Neuronal stem cell (in vitro differentiated cells): ENCODE data around the gene MTO1.
"Not testable (repeated sequence)": the region's sequence is repeated elsewhere in the genome, so short reads cannot be mapped to it uniquely, and the experiment has no call there.

Source experiments
- DNase-seq: peaks from one replicate; pipeline ENCODE4 v3.0.0-alpha.2; 2013; ENCODE audit warnings: low spot score
- H2AFZ ChIP-seq: one replicate; pipeline ENCODE4 v1.6.1; 2013; ENCODE audit warnings: mild to moderate bottlenecking, low read length, inconsistent platforms
- H2AK5ac ChIP-seq: 2 replicates; pipeline ENCODE4 v1.6.1; 2013; ENCODE audit warnings: low read depth, mild to moderate bottlenecking, inconsistent platforms, low read length, moderate library complexity, mixed read lengths
- H2BK120ac ChIP-seq: 2 replicates; pipeline ENCODE4 v1.6.1; 2013; ENCODE audit warnings: low read depth, mild to moderate bottlenecking, inconsistent platforms, low read length, moderate library complexity, mixed read lengths
- H2BK12ac ChIP-seq: one replicate; pipeline ENCODE4 v1.6.1; 2013; ENCODE audit warnings: low read length, inconsistent platforms
- H2BK15ac ChIP-seq: 2 replicates; pipeline ENCODE4 v1.6.1; 2013; ENCODE audit warnings: mild to moderate bottlenecking, low read length, inconsistent platforms, mixed read lengths
- H2BK5ac ChIP-seq: one replicate; pipeline ENCODE4 v1.6.1; 2013; ENCODE audit warnings: inconsistent platforms, mild to moderate bottlenecking, low read length, moderate library complexity
- H3K14ac ChIP-seq: one replicate; pipeline ENCODE4 v1.6.1; 2013; ENCODE audit warnings: low read length, inconsistent platforms
- H3K18ac ChIP-seq: 2 replicates; pipeline ENCODE4 v1.6.1; 2013; ENCODE audit warnings: low read length, inconsistent platforms
- H3K23ac ChIP-seq: 2 replicates; pipeline ENCODE4 v1.6.1; 2013; ENCODE audit warnings: low read depth, mild to moderate bottlenecking, mixed read lengths, low read length, inconsistent platforms; ENCODE audit not compliant: poor library complexity
- H3K27ac ChIP-seq: replicated peaks from 3 replicates; pipeline ENCODE4 v1.5.1; 2013; ENCODE audit warnings: low read length, inconsistent platforms
- H3K27me3 ChIP-seq, 3 experiments: 2 replicates each; pipeline ENCODE4 v1.6.1; 2013; ENCODE audit warnings: low read length in 3 of 3, mild to moderate bottlenecking in 2 of 3, inconsistent platforms in 1 of 3, low read depth in 1 of 3, mixed read lengths in 1 of 3, moderate library complexity in 1 of 3; ENCODE audit not compliant: control insufficient read depth in 3 of 3, insufficient read depth in 3 of 3
- H3K36me3 ChIP-seq, 2 donors: replicated peaks in 1 of 2; 2 replicates each; pipeline ENCODE4 v1.6.1; 2013; ENCODE audit warnings: low read length in 2 of 2; ENCODE audit not compliant: control insufficient read depth in 2 of 2, insufficient read depth in 2 of 2
- H3K4ac ChIP-seq: 2 replicates; pipeline ENCODE4 v1.6.1; 2013; ENCODE audit warnings: inconsistent platforms, mild to moderate bottlenecking, low read length, moderate library complexity
- H3K4me1 ChIP-seq, 2 donors: 1 replicate in 1 of 2; 2 replicates in 1 of 2; pipeline ENCODE4 v1.6.1; 2013; ENCODE audit warnings: low read length in 2 of 2, low read depth in 1 of 2; ENCODE audit not compliant: control insufficient read depth in 2 of 2, insufficient read depth in 1 of 2
- H3K4me2 ChIP-seq: one replicate; pipeline ENCODE4 v1.6.1; 2013; ENCODE audit warnings: mild to moderate bottlenecking, low read length, inconsistent platforms; ENCODE audit not compliant: insufficient read depth, poor library complexity, severe bottlenecking
- H3K4me3 ChIP-seq, 2 donors: 2 replicates each; pipeline ENCODE4 v1.5.1; 2013; ENCODE audit warnings: low read length in 2 of 2, mild to moderate bottlenecking in 2 of 2, inconsistent platforms in 1 of 2, moderate library complexity in 1 of 2
- H3K79me1 ChIP-seq: one replicate; pipeline ENCODE4 v1.6.1; 2013; ENCODE audit warnings: low read depth, mild to moderate bottlenecking, inconsistent platforms, low read length, moderate library complexity
- H3K9ac ChIP-seq: one replicate; pipeline ENCODE4 v1.6.1; 2013; ENCODE audit warnings: mild to moderate bottlenecking, low read depth, low read length, inconsistent platforms; ENCODE audit not compliant: poor library complexity
- H3K9me3 ChIP-seq, 2 donors: replicated peaks in 1 of 2; 2 replicates each; pipeline versions ENCODE3 to v1.6.1; 2013; ENCODE audit warnings: low read length in 2 of 2, mild to moderate bottlenecking in 2 of 2, inconsistent platforms in 1 of 2, low read depth in 1 of 2, mixed read lengths in 1 of 2, moderate library complexity in 1 of 2; ENCODE audit not compliant: control insufficient read depth in 2 of 2, insufficient read depth in 1 of 2
- H4K8ac ChIP-seq: one replicate; pipeline ENCODE4 v1.6.1; 2013; ENCODE audit warnings: low read depth, mild to moderate bottlenecking, inconsistent platforms, low read length, moderate library complexity
- H4K91ac ChIP-seq: one replicate; pipeline ENCODE4 v1.6.1; 2013; ENCODE audit warnings: low read length, low read depth, mild to moderate bottlenecking, inconsistent platforms; ENCODE audit not compliant: poor library complexity
- WGBS, 2 donors: extraction: QIAGEN DNeasy Blood & Tissue Kit; methylation state at CpG; one replicate each; pipeline ENCODE4 v1.1.7; 2013; ENCODE audit warnings: missing lambda C conversion rate in 2 of 2, mixed read lengths in 1 of 2; ENCODE audit not compliant: insufficient read length in 2 of 2, insufficient replicate concordance in 1 of 2; ENCODE audit errors: extremely low coverage in 2 of 2; 5-methylcytosine and 5-hydroxymethylcytosine counted together

The MTO1 gene

GRCh38 chr6:73537677-73538076 lies 76.1 kb downstream of the MTO1 start:
- Histone ChIP-seq H2BK5ac (no peak overlapping the region), H3K4ac (no peak overlapping the region), H3K4me2 (no peak overlapping the region), H3K79me1 (no peaks in the 10 kb centered on the region), H3K14ac (no peak overlapping the region), H3K4me1 (no peaks in the 10 kb centered on the region), H3K27me3 (no peaks in the 10 kb centered on the region), H4K8ac (no peak overlapping the region), H4K91ac (no peak overlapping the region), H2AK5ac (no peak overlapping the region), H2BK15ac (no peak overlapping the region), H3K27ac (no peak overlapping the region), H3K36me3 (no peaks in the 10 kb centered on the region), H3K23ac (no peak overlapping the region), H2AFZ (no peak overlapping the region), H2BK120ac (no peak overlapping the region), H3K9ac (no peak overlapping the region), H2BK12ac (no peak overlapping the region), H3K4me3 (no peak overlapping the region), H3K18ac (no peak overlapping the region), H3K9me3 (no peaks in the 10 kb centered on the region)
- no CpG with 5 or more reads among the region's 3 CpGs for WGBS, 2 donors
- DNase-seq = no peak

GRCh38 chr6:73538116-73538779 lies 76.7 kb downstream of the MTO1 start:
- no peak overlapping the region for H2BK12ac ChIP-seq
- H3K4me1 ChIP-seq = no peaks in the 10 kb centered on the region
- no peak overlapping the region for H3K14ac ChIP-seq
- H3K23ac ChIP-seq = no peak overlapping the region
- H2AFZ ChIP-seq = no peak overlapping the region
- no peak overlapping the region for H4K8ac ChIP-seq
- H2BK120ac ChIP-seq = no peak overlapping the region
- H2BK15ac ChIP-seq = no peak overlapping the region
- H3K9me3 ChIP-seq = no peaks in the 10 kb centered on the region
- H3K79me1 ChIP-seq = no peaks in the 10 kb centered on the region
- H3K4ac ChIP-seq = no peak overlapping the region
- H3K9ac ChIP-seq = no peak overlapping the region
- H3K4me3 ChIP-seq = no peak overlapping the region
- H2BK5ac ChIP-seq = no peak overlapping the region
- WGBS, 2 donors = no CpG with 5 or more reads among the region's 10 CpGs
- H4K91ac ChIP-seq = no peak overlapping the region
- no peak for DNase-seq
- no peaks in the 10 kb centered on the region for H3K27me3 ChIP-seq
- H3K36me3 ChIP-seq = no peaks in the 10 kb centered on the region
- no peak overlapping the region for H2AK5ac ChIP-seq
- no peak overlapping the region for H3K18ac ChIP-seq
- no peak overlapping the region for H3K4me2 ChIP-seq
- no peak overlapping the region for H3K27ac ChIP-seq

DNA sequence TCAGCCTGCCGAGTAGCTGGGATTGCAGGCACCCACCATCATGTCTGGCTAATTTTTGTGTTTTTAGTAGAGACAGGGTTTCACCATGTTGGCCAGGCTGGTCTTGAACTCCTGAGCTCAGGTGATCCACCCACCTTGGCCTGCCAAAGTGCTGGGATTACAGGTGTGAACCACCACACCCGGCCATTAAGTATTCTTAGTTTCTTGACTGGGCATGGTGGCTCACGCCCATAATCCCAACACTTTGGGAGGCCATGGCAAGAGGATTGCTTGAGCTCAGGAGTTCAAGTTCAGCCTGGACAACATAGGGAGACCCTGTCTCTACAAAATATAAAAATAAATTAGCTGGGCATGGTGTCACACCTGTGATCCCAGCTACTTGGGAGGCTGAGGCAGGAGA lies 80.9 kb downstream of the MTO1 start:
- not testable (repeated sequence) for H4K91ac ChIP-seq, H3K4ac ChIP-seq, H3K4me1 ChIP-seq, H3K9ac ChIP-seq, DNase-seq, H3K4me2 ChIP-seq, H2AFZ ChIP-seq, H2BK12ac ChIP-seq, H4K8ac ChIP-seq, H2BK15ac ChIP-seq, H2AK5ac ChIP-seq, H3K79me1 ChIP-seq, H3K23ac ChIP-seq, H2BK120ac ChIP-seq, H3K9me3 ChIP-seq, H3K36me3 ChIP-seq, H3K27ac ChIP-seq, H3K4me3 ChIP-seq, H3K14ac ChIP-seq, H3K27me3 ChIP-seq, H3K18ac ChIP-seq, H2BK5ac ChIP-seq
- WGBS, 2 donors = no CpG with 5 or more reads among the region's 3 CpGs

GRCh38 chr6:73542891-73543290 lies 81.4 kb downstream of the MTO1 start:
- Histone ChIP-seq H3K14ac (no peak overlapping the region), H2BK5ac (no peak overlapping the region), H3K79me1 (no peaks in the 10 kb centered on the region), H4K91ac (no peak overlapping the region), H3K18ac (no peak overlapping the region), H3K4me1 (no peaks in the 10 kb centered on the region), H3K4ac (no peak overlapping the region), H3K9ac (no peak overlapping the region), H2BK120ac (no peak overlapping the region), H2BK12ac (no peak overlapping the region), H2AFZ (no peak overlapping the region), H3K36me3 (no peaks in the 10 kb centered on the region), H3K23ac (no peak overlapping the region), H3K4me3 (no peak overlapping the region), H2BK15ac (no peak overlapping the region), H2AK5ac (no peak overlapping the region), H3K27ac (no peak overlapping the region), H3K4me2 (no peak overlapping the region), H3K27me3 (no peaks in the 10 kb centered on the region), H3K9me3 (no peaks in the 10 kb centered on the region), H4K8ac (no peak overlapping the region)
- WGBS, 2 donors = no CpG with 5 or more reads among the region's 5 CpGs
- DNase-seq = no peak
